MCF 10A (cell line): Measurements from ENCODE around the gene TNFAIP3. TPM values are rescaled to one million over a fixed set of nuclear protein-coding genes. Genes with fewer than 3 reads are reported as not detected.
A peak's percentile ranks its signal among the peaks of the same experiment; 100 is the strongest.

Source experiments
- BruUV-seq: library from RNA; stranded (reverse); fragments of 400-500 nt; replicated peaks from 2 replicates; lab custom pipeline; 2021; lab: Mats Ljungman, UMichigan
- CTCF ChIA-PET: fragments of 300-600 bp; sonication (Branson Sonifier 250); formaldehyde crosslinking; extraction: SDS; loops from one replicate; lab custom pipeline; 2021; ENCODE audit warnings: antibody characterized with exemption, inconsistent platforms; lab: Yijun Ruan, JAX
- POLR2A ChIA-PET: fragments of 300-600, 350-650 bp; sonication (Branson Sonifier 250); formaldehyde crosslinking; extraction: SDS; loops from one replicate; lab custom pipeline; 2020; ENCODE audit warnings: antibody characterized with exemption, inconsistent platforms; lab: Yijun Ruan, JAX
- DNase-seq: peaks from one replicate; pipeline ENCODE4 v3.0.0-alpha.2; 2018; ENCODE audit not compliant: unreplicated experiment
- H3K27ac Mint-ChIP-seq: one replicate; pipeline ENCODE4 v1.8.0; 2022; ENCODE audit warnings: mild to moderate bottlenecking, low read depth, mixed read lengths; ENCODE audit not compliant: unreplicated experiment
- H3K27me3 Mint-ChIP-seq: one replicate; pipeline ENCODE4 v1.8.0; 2022; ENCODE audit warnings: mixed read lengths; ENCODE audit not compliant: insufficient read depth, unreplicated experiment
- H3K36me3 Mint-ChIP-seq: one replicate; pipeline ENCODE4 v1.8.0; 2022; ENCODE audit warnings: mild to moderate bottlenecking, moderate library complexity, mixed read lengths; ENCODE audit not compliant: insufficient read depth, unreplicated experiment
- H3K4me1 Mint-ChIP-seq: one replicate; pipeline ENCODE4 v1.8.0; 2022; ENCODE audit warnings: mixed read lengths; ENCODE audit not compliant: insufficient read depth, unreplicated experiment
- H3K4me3 Mint-ChIP-seq: one replicate; pipeline ENCODE4 v1.8.0; 2022; ENCODE audit warnings: mild to moderate bottlenecking, moderate library complexity, mixed read lengths; ENCODE audit not compliant: unreplicated experiment
- H3K9me3 Mint-ChIP-seq: one replicate; pipeline ENCODE4 v1.8.0; 2022; ENCODE audit warnings: mixed read lengths; ENCODE audit not compliant: unreplicated experiment
- CTCF ChIP-seq: fragments of 200-600 bp; IDR thresholded peaks from one replicate; pipeline ENCODE4 v1.8.0; 2022; ENCODE audit warnings: antibody characterized with exemption, mild to moderate bottlenecking; ENCODE audit not compliant: unreplicated experiment
- intact Hi-C: fragments of 100-400 bp; cut with micrococcal nuclease; formaldehyde crosslinking; loops from 2 replicates; pipeline ENCODE4 v1.14.1; 2022
- total RNA-seq: library from RNA; stranded (reverse); gene quantifications from 2 replicates; pipeline ENCODE4 v1.2.3, GENCODE V29; 2022

TNFAIP3 gene
- total RNA-seq, 1 experiment from 2014 or later, result 52.8 TPM

GRCh38 chr6:137869549-137870307, 2.7 kb downstream of the TNFAIP3 start:
- intact Hi-C loops, result loop anchor here (1.0 to 5.0 kb wide), 4 partner anchors 76 to 238 kb away; partner anchors contain the start of gene PERP
- DNase-seq, result no peak
- peak overlapping the region; percentile 78 for H3K27ac Mint-ChIP-seq
- no peak for TF ChIP-seq CTCF
- H3K27me3 Mint-ChIP-seq, result no peaks in the 10 kb centered on the region
- ChIA-PET CTCF (interaction anchor here (0.6 to 7.3 kb wide), 16 partner anchors 45 to 1838 kb away, joined by 3 to 112 read pairs (median 6); no protein-coding TSS in a partner anchor), POLR2A (interaction anchor here (0.5 to 10.3 kb wide), 19 partner anchors 8 to 1027 kb away, joined by 3 to 127 read pairs (median 4); no protein-coding TSS in a partner anchor)
- BruUV-seq, result no TSS peak
- no peaks in the 10 kb centered on the region for H3K9me3 Mint-ChIP-seq
- H3K36me3 Mint-ChIP-seq, result peaks cover 61% of the 10 kb centered on the region
- H3K4me3 Mint-ChIP-seq, result peak overlapping the region; percentile 72
- H3K4me1 Mint-ChIP-seq, result peaks cover 20% of the 10 kb centered on the region

GRCh38 chr6:137870308-137870644, 3.2 kb downstream of the TNFAIP3 start:
- CTCF ChIA-PET, result interaction anchor here (0.6 to 7.3 kb wide), 17 partner anchors 45 to 1837 kb away, joined by 3 to 112 read pairs (median 5); no protein-coding TSS in a partner anchor
- H3K4me1 Mint-ChIP-seq, result peaks cover 22% of the 10 kb centered on the region
- no peak for TF ChIP-seq CTCF
- TSS peak; percentile 9 for BruUV-seq
- peak overlapping the region; percentile 72 for H3K4me3 Mint-ChIP-seq
- no peaks in the 10 kb centered on the region for H3K9me3 Mint-ChIP-seq
- peaks cover 66% of the 10 kb centered on the region for H3K36me3 Mint-ChIP-seq
- H3K27ac Mint-ChIP-seq, result peak overlapping the region; percentile 78
- H3K27me3 Mint-ChIP-seq, result no peaks in the 10 kb centered on the region
- peak; percentile 20 for DNase-seq
- intact Hi-C loops, result loop anchor here (5.0 kb wide), 1 partner anchor 237 kb away; the partner anchor contains the start of gene PERP
- POLR2A ChIA-PET, result interaction anchor here (0.6 to 10.3 kb wide), 24 partner anchors 9 to 1305 kb away, joined by 3 to 127 read pairs (median 4); no protein-coding TSS in a partner anchor

GRCh38 chr6:137870744-137871247, 3.7 kb downstream of the TNFAIP3 start:
- Mint-ChIP-seq H3K4me3 (peak overlapping the region; percentile 72), H3K36me3 (peaks cover 72% of the 10 kb centered on the region), H3K9me3 (no peaks in the 10 kb centered on the region), H3K27ac (peak overlapping the region; percentile 78), H3K4me1 (peaks cover 22% of the 10 kb centered on the region), H3K27me3 (no peaks in the 10 kb centered on the region)
- DNase-seq, result peak; percentile 70
- POLR2A ChIA-PET, result interaction anchor here (0.7 to 10.3 kb wide), 30 partner anchors 8 to 1304 kb away, joined by 3 to 127 read pairs (median 4); no protein-coding TSS in a partner anchor
- CTCF ChIA-PET, result interaction anchor here (0.6 to 7.3 kb wide), 18 partner anchors 10 to 806 kb away, joined by 3 to 112 read pairs (median 5); no protein-coding TSS in a partner anchor
- BruUV-seq, result no TSS peak
- peak; percentile 29 for TF ChIP-seq CTCF
- intact Hi-C loops, result loop anchor here (5.0 kb wide), 1 partner anchor 237 kb away; the partner anchor contains the start of gene PERP
